GM12891 (cell line): Measurements from ENCODE around the gene CMSS1.

Experiments
- PAX5 ChIP-seq: IDR thresholded peaks from 2 replicates; pipeline ENCODE4 v1.6.1; 2011; ENCODE audit warnings: low read length, moderate library complexity, mild to moderate bottlenecking; ENCODE audit not compliant: insufficient read depth, severe bottlenecking
- POLR2A ChIP-seq: IDR thresholded peaks from 2 replicates; pipeline ENCODE4 v1.6.1; 2011; ENCODE audit warnings: low read depth, low read length, control low read depth
- POLR2AphosphoS5 ChIP-seq: IDR thresholded peaks from 2 replicates; pipeline ENCODE4 v1.6.1; 2011; ENCODE audit warnings: low read depth, low read length, control low read depth
- POU2F2 ChIP-seq: IDR thresholded peaks from 2 replicates; pipeline ENCODE4 v1.6.1; 2011; ENCODE audit warnings: low read depth, mild to moderate bottlenecking, control low read depth, low read length, moderate library complexity
- SPI1 ChIP-seq: IDR thresholded peaks from 2 replicates; pipeline ENCODE4 v1.6.1; 2011; ENCODE audit warnings: low read depth, low read length, control low read depth
- TAF1 ChIP-seq: IDR thresholded peaks from 2 replicates; pipeline ENCODE4 v1.6.1; 2011; ENCODE audit warnings: low read depth, low read length, control low read depth

DNA sequence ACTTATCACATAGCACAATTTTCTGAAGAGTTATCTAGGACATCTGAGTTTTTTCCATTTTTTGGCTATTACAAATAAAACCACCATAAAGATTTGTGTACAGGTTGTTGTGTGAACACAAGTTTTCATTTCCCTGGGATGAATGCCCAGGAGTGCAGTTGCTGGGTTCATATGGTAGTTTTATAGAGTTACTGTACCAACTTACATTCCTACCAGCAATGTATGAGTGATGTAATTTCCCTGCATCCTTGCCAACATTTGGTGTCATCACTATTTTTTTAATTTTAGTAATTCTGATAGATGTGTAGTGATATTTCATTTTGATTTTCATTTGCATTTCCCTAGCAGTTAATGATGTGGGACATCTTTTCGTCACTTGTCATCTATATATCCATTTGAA is 276.2 kb downstream of the CMSS1 start:
- TF ChIP-seq POLR2A (no peak), POLR2AphosphoS5 (no peak), TAF1 (no peak), SPI1 (no peak), PAX5 (no peak), POU2F2 (no peak)
